HL-60 (cell line): ENCODE results near the gene VIPR2.
"Not testable (repeated sequence)": the region's sequence is repeated elsewhere in the genome, so short reads cannot be mapped to it uniquely, and the experiment has no call there.

Experiments used
- DNase-seq, 2 experiments: peaks; one replicate each; pipeline ENCODE4 v3.0.0-alpha.2; 2010 to 2020; ENCODE audit warnings: low read depth in 1 of 2, low spot score in 1 of 2
- H3K27ac ChIP-seq: fragments of 250-450 bp; sonication (Bioruptor Pico); replicated peaks from 2 replicates; pipeline ENCODE4 v1.5.1; 2020; ENCODE audit warnings: mild to moderate bottlenecking, moderate library complexity
- H3K27me3 ChIP-seq: fragments of 250-450 bp; sonication (Bioruptor Pico); 2 replicates; pipeline ENCODE4 v1.5.1; 2021; ENCODE audit warnings: mild to moderate bottlenecking, moderate library complexity; ENCODE audit not compliant: insufficient read depth, poor library complexity, severe bottlenecking
- H3K4me3 ChIP-seq: replicated peaks from 2 replicates; pipeline ENCODE4 v1.5.1; 2011; ENCODE audit warnings: mild to moderate bottlenecking, control low read depth, low read length; ENCODE audit not compliant: insufficient read depth
- GABPA ChIP-seq: IDR thresholded peaks from 2 replicates; pipeline ENCODE4 v1.6.1; 2012; ENCODE audit warnings: low read depth
- POLR2AphosphoS5 ChIP-seq: IDR thresholded peaks from 2 replicates; pipeline ENCODE4 v1.6.1; 2012; ENCODE audit warnings: low read depth
- SPI1 ChIP-seq: IDR thresholded peaks from 2 replicates; pipeline ENCODE4 v1.6.1; 2012; ENCODE audit warnings: low read depth, mild to moderate bottlenecking, borderline replicate concordance
- TF ChIP-seq, protein P1 (sequence below): IDR thresholded peaks from one replicate; pipeline ENCODE4 v1.5.1; 2011; ENCODE audit warnings: low read length, control low read depth, inconsistent platforms; ENCODE audit not compliant: insufficient read depth
- TF ChIP-seq, protein P2 (sequence below): IDR thresholded peaks from 2 replicates; pipeline ENCODE4 v1.6.1; 2012; ENCODE audit warnings: low read depth; ENCODE audit not compliant: insufficient replicate concordance

VIPR2 gene

GRCh38 chr7:158987691-158988090, 157.0 kb downstream of the VIPR2 start:
- TF ChIP-seq, protein P1, sequence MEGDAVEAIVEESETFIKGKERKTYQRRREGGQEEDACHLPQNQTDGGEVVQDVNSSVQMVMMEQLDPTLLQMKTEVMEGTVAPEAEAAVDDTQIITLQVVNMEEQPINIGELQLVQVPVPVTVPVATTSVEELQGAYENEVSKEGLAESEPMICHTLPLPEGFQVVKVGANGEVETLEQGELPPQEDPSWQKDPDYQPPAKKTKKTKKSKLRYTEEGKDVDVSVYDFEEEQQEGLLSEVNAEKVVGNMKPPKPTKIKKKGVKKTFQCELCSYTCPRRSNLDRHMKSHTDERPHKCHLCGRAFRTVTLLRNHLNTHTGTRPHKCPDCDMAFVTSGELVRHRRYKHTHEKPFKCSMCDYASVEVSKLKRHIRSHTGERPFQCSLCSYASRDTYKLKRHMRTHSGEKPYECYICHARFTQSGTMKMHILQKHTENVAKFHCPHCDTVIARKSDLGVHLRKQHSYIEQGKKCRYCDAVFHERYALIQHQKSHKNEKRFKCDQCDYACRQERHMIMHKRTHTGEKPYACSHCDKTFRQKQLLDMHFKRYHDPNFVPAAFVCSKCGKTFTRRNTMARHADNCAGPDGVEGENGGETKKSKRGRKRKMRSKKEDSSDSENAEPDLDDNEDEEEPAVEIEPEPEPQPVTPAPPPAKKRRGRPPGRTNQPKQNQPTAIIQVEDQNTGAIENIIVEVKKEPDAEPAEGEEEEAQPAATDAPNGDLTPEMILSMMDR, result no peak
- no peak for TF ChIP-seq POLR2AphosphoS5
- no peak for TF ChIP-seq GABPA
- TF ChIP-seq, protein P2, sequence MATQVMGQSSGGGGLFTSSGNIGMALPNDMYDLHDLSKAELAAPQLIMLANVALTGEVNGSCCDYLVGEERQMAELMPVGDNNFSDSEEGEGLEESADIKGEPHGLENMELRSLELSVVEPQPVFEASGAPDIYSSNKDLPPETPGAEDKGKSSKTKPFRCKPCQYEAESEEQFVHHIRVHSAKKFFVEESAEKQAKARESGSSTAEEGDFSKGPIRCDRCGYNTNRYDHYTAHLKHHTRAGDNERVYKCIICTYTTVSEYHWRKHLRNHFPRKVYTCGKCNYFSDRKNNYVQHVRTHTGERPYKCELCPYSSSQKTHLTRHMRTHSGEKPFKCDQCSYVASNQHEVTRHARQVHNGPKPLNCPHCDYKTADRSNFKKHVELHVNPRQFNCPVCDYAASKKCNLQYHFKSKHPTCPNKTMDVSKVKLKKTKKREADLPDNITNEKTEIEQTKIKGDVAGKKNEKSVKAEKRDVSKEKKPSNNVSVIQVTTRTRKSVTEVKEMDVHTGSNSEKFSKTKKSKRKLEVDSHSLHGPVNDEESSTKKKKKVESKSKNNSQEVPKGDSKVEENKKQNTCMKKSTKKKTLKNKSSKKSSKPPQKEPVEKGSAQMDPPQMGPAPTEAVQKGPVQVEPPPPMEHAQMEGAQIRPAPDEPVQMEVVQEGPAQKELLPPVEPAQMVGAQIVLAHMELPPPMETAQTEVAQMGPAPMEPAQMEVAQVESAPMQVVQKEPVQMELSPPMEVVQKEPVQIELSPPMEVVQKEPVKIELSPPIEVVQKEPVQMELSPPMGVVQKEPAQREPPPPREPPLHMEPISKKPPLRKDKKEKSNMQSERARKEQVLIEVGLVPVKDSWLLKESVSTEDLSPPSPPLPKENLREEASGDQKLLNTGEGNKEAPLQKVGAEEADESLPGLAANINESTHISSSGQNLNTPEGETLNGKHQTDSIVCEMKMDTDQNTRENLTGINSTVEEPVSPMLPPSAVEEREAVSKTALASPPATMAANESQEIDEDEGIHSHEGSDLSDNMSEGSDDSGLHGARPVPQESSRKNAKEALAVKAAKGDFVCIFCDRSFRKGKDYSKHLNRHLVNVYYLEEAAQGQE, result no peak

DNA sequence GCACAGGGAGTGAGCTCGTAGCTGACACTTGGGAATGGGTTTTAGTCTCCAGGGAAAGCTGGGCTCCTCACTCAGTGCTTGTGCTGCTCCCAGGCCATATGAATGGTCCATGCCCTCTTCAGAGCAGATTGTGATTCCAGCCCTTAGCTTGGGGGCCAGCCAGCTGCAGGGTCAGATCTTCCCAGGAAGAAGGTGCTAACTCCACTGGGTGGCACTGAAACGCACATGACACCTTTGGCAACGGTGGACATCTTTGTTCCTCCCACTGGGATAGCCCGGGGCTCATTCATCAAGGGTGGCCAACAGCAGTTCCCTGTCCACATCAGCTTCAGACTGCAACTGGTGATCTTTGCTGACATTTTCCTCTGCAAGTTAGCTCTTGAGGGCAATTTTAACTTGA, 159.1 kb downstream of the VIPR2 start:
- Histone ChIP-seq H3K4me3 (no peak overlapping the region), H3K27me3 (no peaks in the 10 kb centered on the region), H3K27ac (no peak overlapping the region)
- TF ChIP-seq GABPA, result no peak
- DNase-seq, result no peak

More at GRCh38 chr7:158987691-158988090, 157.0 kb downstream of the VIPR2 start:
- DNase-seq, result no peak
- H3K27me3 ChIP-seq, result peaks cover 2% of the 10 kb centered on the region
- H3K27ac ChIP-seq, result no peak overlapping the region
- H3K4me3 ChIP-seq, result no peak overlapping the region

DNA sequence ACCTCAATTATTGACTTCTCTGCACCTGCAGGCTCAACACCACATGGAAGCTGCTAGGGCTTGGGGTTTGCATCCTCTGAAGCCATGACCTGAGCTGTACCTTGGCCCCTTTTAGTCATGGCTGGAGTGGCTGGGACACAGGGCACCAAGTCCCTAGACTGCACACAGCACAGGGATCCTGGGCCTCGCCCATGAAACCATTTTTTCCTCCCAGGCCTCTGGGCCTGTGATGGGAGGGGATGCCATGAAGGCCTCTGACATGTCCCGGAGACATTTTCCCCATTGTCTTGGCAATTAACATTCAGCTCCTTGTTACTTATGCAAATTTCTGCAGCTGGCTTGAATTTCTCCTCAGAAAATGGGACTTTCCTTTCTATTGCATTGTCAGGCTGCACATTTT, 160.7 kb downstream of the VIPR2 start:
- H3K4me3 ChIP-seq, H3K27me3 ChIP-seq, DNase-seq, H3K27ac ChIP-seq: not testable (repeated sequence)

GRCh38 chr7:158982080-158982479, 162.6 kb downstream of the VIPR2 start:
- not testable (repeated sequence) for H3K27me3 ChIP-seq, DNase-seq, H3K27ac ChIP-seq, H3K4me3 ChIP-seq

GRCh38 chr7:158979635-158980351, 164.9 kb downstream of the VIPR2 start:
- H3K27me3 ChIP-seq, result no peaks in the 10 kb centered on the region
- no peak for DNase-seq
- no peak for TF ChIP-seq SPI1
- TF ChIP-seq, protein P2, result no peak
- H3K27ac ChIP-seq, result no peak overlapping the region
- no peak overlapping the region for H3K4me3 ChIP-seq

DNA sequence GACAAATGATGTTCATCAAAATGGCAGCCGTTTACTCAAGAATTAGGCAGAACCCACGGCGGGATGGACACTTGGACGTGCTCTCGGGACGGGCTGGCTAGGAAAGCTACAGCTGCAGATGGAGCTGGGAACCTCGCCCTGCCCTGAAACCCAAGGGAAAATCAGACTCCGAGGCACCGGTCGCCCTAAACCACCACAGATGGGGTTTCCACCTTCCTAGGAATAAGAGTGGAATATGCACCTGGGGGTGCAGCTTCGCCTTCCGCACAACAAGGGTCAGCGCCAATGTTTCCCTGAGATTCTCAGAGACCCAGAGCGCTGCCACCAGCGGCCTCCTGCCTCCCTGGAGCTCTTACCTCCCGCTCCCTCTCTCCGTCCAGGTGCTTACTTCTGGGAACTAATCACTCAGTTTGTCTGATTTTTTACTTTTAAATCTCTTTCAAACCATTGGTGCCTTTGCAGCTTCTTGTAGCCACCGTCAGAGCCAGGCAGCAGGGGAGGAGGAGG, 165.6 kb downstream of the VIPR2 start:
- no peak for DNase-seq
- Histone ChIP-seq H3K27ac (no peak overlapping the region), H3K4me3 (no peak overlapping the region), H3K27me3 (no peaks in the 10 kb centered on the region)
- TF ChIP-seq GABPA, result no peak
- no peak for TF ChIP-seq SPI1
- TF ChIP-seq, protein P1, result no peak
- no peak for TF ChIP-seq POLR2AphosphoS5
- TF ChIP-seq, protein P2, result no peak
